H1 (cell line): ENCODE results near the gene SECTM1. TPM values are rescaled to one million over a fixed set of nuclear protein-coding genes. Genes with fewer than 3 reads are reported as not detected.
A peak's percentile ranks its signal among the peaks of the same experiment; 100 is the strongest.

Experiments used
- CTCF ChIA-PET: fragments of 300-600 bp; sonication (Branson Sonifier 250); formaldehyde crosslinking; loops from one replicate; lab custom pipeline; 2021; ENCODE audit not compliant: partially characterized antibody; lab: Charles Lee
- POLR2A ChIA-PET: fragments of 300-600 bp; sonication (Branson Sonifier 250); formaldehyde crosslinking; loops from one replicate; lab custom pipeline; 2021; ENCODE audit warnings: inconsistent platforms; ENCODE audit not compliant: partially characterized antibody; lab: Charles Lee
- DNase-seq, 2 experiments: peaks; one replicate each; pipeline versions ENCODE4 v3.0.0 to v3.0.0-alpha.2; 2010 to 2022; ENCODE audit warnings: low spot score in 2 of 2, low read depth in 1 of 2, mixed read lengths in 1 of 2
- FAIRE-seq: peaks from 2 replicates; lab custom pipeline; 2011; peaks lifted over from hg19 to GRCh38; lab: Jason Lieb, UNC
- H2AFZ ChIP-seq: 2 replicates; pipeline ENCODE4 v1.8.1; 2012; ENCODE audit warnings: low read length, inconsistent platforms
- H2AK5ac ChIP-seq: 2 replicates; pipeline ENCODE4 v1.6.1; 2013; ENCODE audit warnings: low read depth, low read length
- H2BK120ac ChIP-seq: replicated peaks from 2 replicates; pipeline ENCODE3; 2013; ENCODE audit warnings: low read depth, low read length, inconsistent platforms
- H2BK12ac ChIP-seq: 2 replicates; pipeline ENCODE4 v1.6.1; 2013; ENCODE audit warnings: low read depth, low read length
- H2BK15ac ChIP-seq: 2 replicates; pipeline ENCODE4 v1.6.1; 2013; ENCODE audit warnings: low read length
- H2BK20ac ChIP-seq: 2 replicates; pipeline ENCODE4 v1.6.1; 2013; ENCODE audit warnings: low read length
- H2BK5ac ChIP-seq: 2 replicates; pipeline ENCODE4 v1.6.1; 2013; ENCODE audit warnings: low read depth, low read length
- H3K14ac ChIP-seq: 2 replicates; pipeline ENCODE4 v1.6.1; 2013; ENCODE audit warnings: inconsistent platforms; ENCODE audit not compliant: insufficient read length
- H3K18ac ChIP-seq: 2 replicates; pipeline ENCODE4 v1.6.1; 2013; ENCODE audit warnings: low read length; ENCODE audit errors: extremely low read depth
- H3K23ac ChIP-seq: 2 replicates; pipeline ENCODE4 v1.6.1; 2013; ENCODE audit warnings: inconsistent platforms; ENCODE audit not compliant: insufficient read length
- H3K23me2 ChIP-seq: 2 replicates; pipeline ENCODE4 v1.6.1; 2013; ENCODE audit warnings: low read depth, low read length
- H3K27ac ChIP-seq: 2 replicates; pipeline ENCODE4 v1.6.1; 2011; ENCODE audit warnings: low read depth, low read length, inconsistent platforms
- H3K27me3 ChIP-seq, 4 experiments: replicated peaks in 1 of 4; 1 replicate in 1 of 4; 2 replicates in 3 of 4; pipeline versions ENCODE4 v1.6.1 to v1.8.1; 2011 to 2013; ENCODE audit warnings: low read length in 3 of 4, mild to moderate bottlenecking in 3 of 4, inconsistent platforms in 2 of 4, mixed read lengths in 2 of 4, moderate library complexity in 1 of 4; ENCODE audit not compliant: control insufficient read depth in 3 of 4, insufficient read depth in 3 of 4; ENCODE audit errors: extremely low read depth in 1 of 4
- H3K36me3 ChIP-seq, 4 experiments: 2 replicates each; pipeline versions ENCODE4 v1.6.1 to v1.8.1; 2011 to 2013; ENCODE audit warnings: mild to moderate bottlenecking in 4 of 4, low read length in 3 of 4, moderate library complexity in 2 of 4, control low read depth in 1 of 4, inconsistent platforms in 1 of 4; ENCODE audit not compliant: insufficient read depth in 4 of 4, control insufficient read depth in 2 of 4
- H3K4ac ChIP-seq: replicated peaks from 2 replicates; pipeline ENCODE3; 2013; ENCODE audit warnings: low read length, low read depth, mixed read lengths, inconsistent platforms; ENCODE audit not compliant: insufficient read length
- H3K4me1 ChIP-seq, 4 experiments: replicated peaks in 1 of 4; 1 replicate in 1 of 4; 2 replicates in 3 of 4; pipeline versions ENCODE4 v1.6.1 to v1.8.1; 2011 to 2013; ENCODE audit warnings: low read length in 3 of 4, inconsistent platforms in 2 of 4, mixed read lengths in 1 of 4; ENCODE audit not compliant: insufficient read depth in 4 of 4, control insufficient read depth in 3 of 4
- H3K4me2 ChIP-seq, 2 experiments: 2 replicates each; pipeline versions ENCODE4 v1.6.1 to v1.8.1; 2011 to 2013; ENCODE audit warnings: low read depth in 2 of 2, low read length in 2 of 2, control low read depth in 1 of 2, inconsistent platforms in 1 of 2, mild to moderate bottlenecking in 1 of 2; ENCODE audit not compliant: insufficient read depth in 1 of 2
- H3K4me3 ChIP-seq, 4 experiments: fragments of 200-600, 300-600 bp in 1 of 4; sonication (generic), shearing (Covaris generic), sonication (Bioruptor Twin) in 1 of 4; 2 replicates each; pipeline versions ENCODE4 v1.5.1 to v1.8.1; 2011 to 2016; ENCODE audit warnings: low read length in 4 of 4, low read depth in 3 of 4, control low read depth in 2 of 4, inconsistent platforms in 2 of 4, mild to moderate bottlenecking in 2 of 4, mixed read lengths in 1 of 4, moderate library complexity in 1 of 4; ENCODE audit not compliant: insufficient read depth in 2 of 4; ENCODE audit errors: extremely low read depth in 1 of 4
- H3K56ac ChIP-seq: replicated peaks from 2 replicates; pipeline ENCODE3; 2013; ENCODE audit warnings: low read depth, mild to moderate bottlenecking, mixed read lengths, low read length, inconsistent platforms; ENCODE audit not compliant: insufficient read length
- H3K79me1 ChIP-seq: 2 replicates; pipeline ENCODE4 v1.6.1; 2013; ENCODE audit warnings: low read depth, low read length, control low read depth
- H3K79me2 ChIP-seq, 2 experiments: 2 replicates each; pipeline versions ENCODE4 v1.6.1 to v1.8.1; 2012 to 2013; ENCODE audit warnings: low read length in 2 of 2, mild to moderate bottlenecking in 2 of 2, inconsistent platforms in 1 of 2; ENCODE audit not compliant: insufficient read depth in 2 of 2, control insufficient read depth in 1 of 2
- H3K9ac ChIP-seq, 4 experiments: replicated peaks in 1 of 4; 1 replicate in 1 of 4; 2 replicates in 3 of 4; pipeline versions ENCODE4 v1.6.1 to v1.8.1; 2011 to 2013; ENCODE audit warnings: low read depth in 3 of 4, low read length in 3 of 4, control low read depth in 2 of 4, mild to moderate bottlenecking in 2 of 4, moderate library complexity in 2 of 4, inconsistent platforms in 1 of 4; ENCODE audit errors: extremely low read depth in 1 of 4
- H3K9me3 ChIP-seq, 2 experiments: 2 replicates each; pipeline versions ENCODE4 v1.6.1 to v1.8.1; 2012 to 2013; ENCODE audit warnings: mild to moderate bottlenecking in 2 of 2, moderate library complexity in 2 of 2, control low read depth in 1 of 2, inconsistent platforms in 1 of 2, low read depth in 1 of 2, low read length in 1 of 2, mixed read lengths in 1 of 2; ENCODE audit not compliant: insufficient read depth in 2 of 2
- H4K20me1 ChIP-seq, 2 experiments: replicated peaks in 1 of 2; 2 replicates each; pipeline versions ENCODE3 to v1.8.1; 2011 to 2013; ENCODE audit warnings: inconsistent platforms in 2 of 2, low read length in 2 of 2, mild to moderate bottlenecking in 1 of 2; ENCODE audit not compliant: insufficient read depth in 2 of 2, control insufficient read depth in 1 of 2
- H4K5ac ChIP-seq: 2 replicates; pipeline ENCODE4 v1.6.1; 2013; ENCODE audit warnings: low read length, low read depth, mixed read lengths, inconsistent platforms; ENCODE audit not compliant: insufficient read length
- H4K8ac ChIP-seq: 2 replicates; pipeline ENCODE4 v1.8.0; 2013; ENCODE audit warnings: mild to moderate bottlenecking, moderate library complexity, low read length, inconsistent platforms; ENCODE audit not compliant: insufficient read depth; ENCODE audit errors: extremely low read depth
- H4K91ac ChIP-seq: replicated peaks from 2 replicates; pipeline ENCODE3; 2013; ENCODE audit warnings: low read length, mixed read lengths, inconsistent platforms; ENCODE audit not compliant: insufficient read length
- CHD1 ChIP-seq: IDR thresholded peaks from 2 replicates; pipeline ENCODE4 v1.6.1; 2012; ENCODE audit warnings: low read depth, low read length, improper control_type of control experiment
- WGBS, 2 experiments: shearing (Covaris generic) in 1 of 2; methylation state at CpG; one replicate each; pipeline versions ENCODE4 v1.1.6 to v1.1.7; 2013 to 2015; ENCODE audit warnings: low lambda C conversion rate in 2 of 2, mixed read lengths in 2 of 2, inconsistent platforms in 1 of 2, low coverage in 1 of 2, missing lambda C conversion rate in 1 of 2; ENCODE audit not compliant: insufficient replicate concordance in 2 of 2, insufficient coverage in 1 of 2, insufficient read length in 1 of 2; ENCODE audit errors: extremely low coverage in 1 of 2, missing lambda C conversion rate in 1 of 2; 5-methylcytosine and 5-hydroxymethylcytosine counted together
- polyA plus RNA-seq, 7 experiments: library from polyadenylated mRNA; depleted of rRNA in 3 of 7; stranded (reverse) in 5 of 7; unstranded in 2 of 7; fragments of >200 nt in 5 of 7; fragments of 200-250 nt in 2 of 7; gene quantifications; 1 replicate in 5 of 7; 2 replicates in 1 of 7; 4 replicates in 1 of 7; pipeline versions ENCODE4 v1.2.1 to v1.2.3, GENCODE V29; 2011 to 2013; ENCODE audit warnings: missing spikeins in 2 of 7, mixed read lengths in 2 of 7
- total RNA-seq: library from RNA; stranded (reverse); fragmentation: NEBNext Ultra II Directional; extraction: Animal tissue kit (Norgen Biotek cat#: 25700); gene quantifications from 2 replicates; pipeline ENCODE4 v1.2.1, GENCODE V29; 2021

Gene SECTM1
- total and polyA plus RNA-seq, 2 of the 8 experiments (the other 6 are each of a cell fraction or from before 2014, with no cell fraction given), result 0.20 to 0.65 TPM

GRCh38 chr17:82296511-82297279 is 36.9 kb downstream of the SECTM1 start:
- CTCF ChIA-PET, result interaction anchor here (0.8 to 2.3 kb wide), 6 partner anchors 14 to 118 kb away, joined by 3 to 7 read pairs (median 5); partner anchors contain the start of gene CD7
- FAIRE-seq (no peak), DNase-seq (no peak)
- Histone ChIP-seq H3K4ac (no peak overlapping the region), H3K23me2 (no peaks in the 10 kb centered on the region; the same call in 1 of the 2 replicates), H2AK5ac (no peak overlapping the region), H3K27ac (no peak overlapping the region), H3K9me3 (no peaks in the 10 kb centered on the region), H2BK5ac (no peak overlapping the region), H3K36me3 (no peaks in the 10 kb centered on the region), H2BK20ac (no peak overlapping the region), H2BK120ac (no peak overlapping the region), H3K14ac (no peak overlapping the region), H2AFZ (no peak overlapping the region), H3K79me2 (no peaks in the 10 kb centered on the region; a peak in 1 of 4 replicates), H3K18ac (no peak overlapping the region), H4K8ac (no peak overlapping the region), H3K27me3 (peaks cover 0 to 7% (median 4%) of the 10 kb centered on the region in 4 experiments; a peak in 3 of 7 replicates), H3K79me1 (no peaks in the 10 kb centered on the region), H3K4me2 (no peak overlapping the region), H4K5ac (no peak overlapping the region), H4K20me1 (peaks cover 0 to 2% of the 10 kb centered on the region in 2 experiments), H3K4me1 (peaks cover 0 to 20% (median 5%) of the 10 kb centered on the region in 4 experiments; a peak in 5 of 7 replicates), H3K56ac (no peak overlapping the region), H3K9ac (no peak overlapping the region), H4K91ac (no peak overlapping the region), H3K4me3 (no peak overlapping the region), H2BK12ac (no peak overlapping the region), H3K23ac (no peak overlapping the region), H2BK15ac (peak overlapping the region; percentile 72; the same call in 1 of the 2 replicates)
- no peak for TF ChIP-seq CHD1
- POLR2A ChIA-PET, result interaction anchor here (0.7 to 1.3 kb wide), 3 partner anchors 9 to 25 kb away, joined by 3 to 4 read pairs (median 3); no protein-coding TSS in a partner anchor
- 81% methylated on average over 7 of the region's 7 CpGs; no CpG with 5 or more reads in 1 of the 2 experiments for WGBS, 2 experiments
